RWPE2 (cell line): ENCODE measurements around the gene CT45A9.
"Not testable (repeated sequence)": the region's sequence is repeated elsewhere in the genome, so short reads cannot be mapped to it uniquely, and the experiment has no call there.

Source experiments
- ATAC-seq: fragments of 200-7000 bp; cut with Tn5 transposase; 3 replicates; pipeline ENCODE4 v1.9.1; 2021; ENCODE audit warnings: low read depth
- DNase-seq: peaks from one replicate; pipeline ENCODE4 v3.0.0-alpha.2; 2020; ENCODE audit warnings: low spot score
- H3K27ac ChIP-seq: fragments of 450-650 bp; 2 replicates; pipeline ENCODE4 v1.5.1; 2017; ENCODE audit warnings: mild to moderate bottlenecking; ENCODE audit not compliant: poor library complexity, severe bottlenecking
- H3K27me3 ChIP-seq: fragments of 250-450 bp; sonication (Bioruptor Pico); 2 replicates; pipeline ENCODE4 v1.5.1; 2021; ENCODE audit warnings: mild to moderate bottlenecking, moderate library complexity; ENCODE audit not compliant: insufficient read depth, poor library complexity, severe bottlenecking
- H3K36me3 ChIP-seq: fragments of 250-450 bp; sonication (Bioruptor Pico); 2 replicates; pipeline ENCODE4 v1.5.1; 2020; ENCODE audit warnings: low read depth, mild to moderate bottlenecking, moderate library complexity
- H3K4me1 ChIP-seq: fragments of 250-450 bp; sonication (Bioruptor Pico); 2 replicates; pipeline ENCODE4 v1.5.1; 2021; ENCODE audit warnings: mild to moderate bottlenecking, moderate library complexity; ENCODE audit not compliant: insufficient read depth, poor library complexity, severe bottlenecking
- H3K4me3 ChIP-seq: fragments of 250-450 bp; sonication (Bioruptor Pico); 2 replicates; pipeline ENCODE4 v1.5.1; 2021; ENCODE audit warnings: mild to moderate bottlenecking, moderate library complexity; ENCODE audit not compliant: severe bottlenecking
- H3K9me3 ChIP-seq: fragments of 250-450 bp; sonication (Bioruptor Pico); 2 replicates; pipeline ENCODE4 v1.5.1; 2021; ENCODE audit warnings: mild to moderate bottlenecking, moderate library complexity; ENCODE audit not compliant: severe bottlenecking
- TF ChIP-seq, protein P1 (sequence below): fragments of 450-650 bp; IDR thresholded peaks from one replicate; pipeline ENCODE4 v1.5.1; 2017; ENCODE audit warnings: mild to moderate bottlenecking, moderate library complexity; ENCODE audit not compliant: poor library complexity, severe bottlenecking

Gene CT45A9

DNA sequence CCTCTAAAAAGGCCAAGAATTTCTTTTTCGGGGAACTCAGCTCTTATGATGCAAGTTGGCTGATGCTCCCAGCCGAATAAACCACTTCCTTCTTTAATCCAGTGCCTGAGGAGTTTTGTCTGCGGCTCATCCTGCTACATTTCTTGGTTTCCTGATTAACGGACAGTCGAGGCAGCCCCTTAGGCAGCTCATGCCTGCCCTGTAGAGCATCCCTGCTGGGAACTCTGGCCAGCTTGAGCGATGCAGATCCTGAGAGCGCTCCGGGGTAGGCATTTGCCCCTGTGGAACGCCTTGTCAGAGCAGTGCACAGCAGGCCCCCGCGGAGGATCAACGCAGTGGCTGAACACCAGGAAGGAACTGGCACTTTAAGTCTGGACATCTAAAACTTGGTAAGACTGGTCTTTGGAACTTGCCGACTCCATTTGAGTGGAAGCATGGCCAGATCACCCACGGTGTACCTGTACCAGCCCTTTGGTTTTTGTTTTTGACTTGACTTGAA is 18.5 kb upstream of the CT45A9 start:
- H3K4me1 ChIP-seq = no peaks in the 10 kb centered on the region
- ATAC-seq = no peak
- H3K36me3 ChIP-seq = no peaks in the 10 kb centered on the region
- no peak for DNase-seq
- TF ChIP-seq, protein P1, sequence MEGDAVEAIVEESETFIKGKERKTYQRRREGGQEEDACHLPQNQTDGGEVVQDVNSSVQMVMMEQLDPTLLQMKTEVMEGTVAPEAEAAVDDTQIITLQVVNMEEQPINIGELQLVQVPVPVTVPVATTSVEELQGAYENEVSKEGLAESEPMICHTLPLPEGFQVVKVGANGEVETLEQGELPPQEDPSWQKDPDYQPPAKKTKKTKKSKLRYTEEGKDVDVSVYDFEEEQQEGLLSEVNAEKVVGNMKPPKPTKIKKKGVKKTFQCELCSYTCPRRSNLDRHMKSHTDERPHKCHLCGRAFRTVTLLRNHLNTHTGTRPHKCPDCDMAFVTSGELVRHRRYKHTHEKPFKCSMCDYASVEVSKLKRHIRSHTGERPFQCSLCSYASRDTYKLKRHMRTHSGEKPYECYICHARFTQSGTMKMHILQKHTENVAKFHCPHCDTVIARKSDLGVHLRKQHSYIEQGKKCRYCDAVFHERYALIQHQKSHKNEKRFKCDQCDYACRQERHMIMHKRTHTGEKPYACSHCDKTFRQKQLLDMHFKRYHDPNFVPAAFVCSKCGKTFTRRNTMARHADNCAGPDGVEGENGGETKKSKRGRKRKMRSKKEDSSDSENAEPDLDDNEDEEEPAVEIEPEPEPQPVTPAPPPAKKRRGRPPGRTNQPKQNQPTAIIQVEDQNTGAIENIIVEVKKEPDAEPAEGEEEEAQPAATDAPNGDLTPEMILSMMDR = no peak
- no peak overlapping the region for H3K4me3 ChIP-seq
- no peaks in the 10 kb centered on the region for H3K9me3 ChIP-seq
- H3K27me3 ChIP-seq = no peaks in the 10 kb centered on the region
- no peak overlapping the region for H3K27ac ChIP-seq

DNA sequence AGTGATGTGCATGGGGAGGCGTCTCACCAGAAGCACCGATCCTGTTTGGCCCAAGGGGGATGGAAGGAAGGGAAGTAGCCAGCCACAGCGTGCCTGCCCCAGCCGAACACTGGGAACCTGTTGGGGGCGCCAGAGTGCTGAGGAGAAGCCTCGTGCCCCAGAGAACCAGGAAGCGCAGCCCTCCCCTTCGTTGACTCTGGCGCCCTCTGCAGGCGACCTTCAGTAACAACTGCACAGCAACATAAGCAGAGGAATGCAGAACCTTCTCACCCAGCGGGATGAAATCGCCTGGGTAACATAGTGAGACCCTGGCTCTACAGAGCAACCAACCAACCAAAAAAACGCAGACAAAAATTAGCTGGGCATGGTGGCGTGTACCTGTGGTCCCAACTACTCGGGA is 17.4 kb upstream of the CT45A9 start:
- H3K9me3 ChIP-seq, H3K4me1 ChIP-seq, H3K27me3 ChIP-seq, H3K27ac ChIP-seq, ATAC-seq, H3K36me3 ChIP-seq, DNase-seq, H3K4me3 ChIP-seq: not testable (repeated sequence)

DNA sequence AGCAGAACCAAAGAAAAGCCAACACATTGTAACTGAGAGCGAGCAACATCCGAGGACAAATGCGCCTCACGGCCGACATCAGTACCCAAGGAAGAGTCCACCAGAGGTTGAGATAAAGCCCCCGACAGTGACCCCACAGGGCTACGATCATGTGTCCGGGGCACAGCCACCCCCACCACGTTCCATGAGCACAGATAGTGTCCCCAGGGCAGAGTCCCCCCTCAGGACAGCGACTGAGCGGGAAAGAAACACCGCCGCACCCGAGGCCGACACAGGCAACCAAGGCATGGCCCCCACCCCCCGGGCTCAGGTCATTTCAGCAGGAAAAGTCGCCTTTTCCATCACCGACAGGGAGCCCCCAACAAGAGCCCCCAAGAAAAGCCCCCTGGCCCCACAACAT is 16.6 kb upstream of the CT45A9 start:
- H3K27ac ChIP-seq, H3K4me3 ChIP-seq, ATAC-seq: not testable (repeated sequence)

DNA sequence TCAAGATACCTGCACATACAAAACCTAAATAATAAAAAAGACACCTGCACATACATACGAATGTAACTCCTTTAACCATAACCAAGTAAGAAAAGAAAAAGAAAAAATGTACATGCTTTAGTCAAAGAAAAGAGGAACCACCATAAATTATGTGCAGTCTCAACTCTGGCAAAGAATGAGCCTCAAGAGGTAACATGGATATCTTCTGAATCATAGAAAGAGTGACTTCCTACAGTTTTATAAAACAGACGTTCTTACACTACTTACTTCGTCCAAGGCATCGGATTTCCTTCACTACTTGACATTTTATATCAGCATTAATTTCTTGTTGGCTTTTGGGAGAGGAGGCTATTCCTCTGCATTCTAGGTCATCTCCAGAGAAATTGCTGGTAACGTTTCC is 11.1 kb upstream of the CT45A9 start:
- not testable (repeated sequence) for H3K27me3 ChIP-seq, H3K4me1 ChIP-seq, H3K27ac ChIP-seq, DNase-seq, ATAC-seq, H3K9me3 ChIP-seq, H3K4me3 ChIP-seq, H3K36me3 ChIP-seq

More for the DNA sequence above, 16.6 kb upstream of the CT45A9 start:
- H3K27me3 ChIP-seq, H3K9me3 ChIP-seq, H3K4me1 ChIP-seq, H3K36me3 ChIP-seq, DNase-seq: not testable (repeated sequence)

DNA sequence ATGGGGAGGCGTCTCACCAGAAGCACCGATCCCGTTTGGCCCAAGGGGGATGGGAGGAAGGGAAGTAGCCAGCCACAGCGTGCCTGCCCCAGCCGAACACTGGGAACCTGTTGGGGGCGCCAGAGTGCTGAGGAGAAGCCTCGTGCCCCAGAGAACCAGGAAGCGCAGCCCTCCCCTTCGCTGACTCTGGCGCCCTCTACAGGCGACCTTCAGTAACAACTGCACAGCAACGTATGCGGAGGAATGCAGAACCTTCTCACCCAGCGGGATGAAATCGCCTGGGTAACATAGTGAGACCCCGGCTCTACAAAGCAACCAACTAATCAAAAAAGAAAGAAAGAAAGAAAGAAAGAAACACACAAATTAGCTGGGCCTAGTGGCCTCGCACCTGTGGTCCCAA is 17.2 kb downstream of the CT45A9 start, which contains the start of gene CT45A8:
Gene CT45A8 (minus strand): TSS at position 101 of the 400 bp plus-strand sequence. CDS start 3,755 bp downstream, outside the sequence.
- not testable (repeated sequence) for H3K36me3 ChIP-seq, ATAC-seq, DNase-seq, H3K27ac ChIP-seq, H3K4me1 ChIP-seq, H3K4me3 ChIP-seq, H3K9me3 ChIP-seq, H3K27me3 ChIP-seq

DNA sequence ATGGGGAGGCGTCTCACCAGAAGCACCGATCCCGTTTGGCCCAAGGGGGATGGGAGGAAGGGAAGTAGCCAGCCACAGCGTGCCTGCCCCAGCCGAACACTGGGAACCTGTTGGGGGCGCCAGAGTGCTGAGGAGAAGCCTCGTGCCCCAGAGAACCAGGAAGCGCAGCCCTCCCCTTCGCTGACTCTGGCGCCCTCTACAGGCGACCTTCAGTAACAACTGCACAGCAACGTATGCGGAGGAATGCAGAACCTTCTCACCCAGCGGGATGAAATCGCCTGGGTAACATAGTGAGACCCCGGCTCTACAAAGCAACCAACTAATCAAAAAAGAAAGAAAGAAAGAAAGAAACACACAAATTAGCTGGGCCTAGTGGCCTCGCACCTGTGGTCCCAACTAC is 34.4 kb downstream of the CT45A9 start, which contains the start of gene CT45A7:
Gene CT45A7 (minus strand): TSS at position 101 of the 400 bp plus-strand sequence. CDS start 3,747 bp downstream, outside the sequence.
- H3K9me3 ChIP-seq, H3K4me1 ChIP-seq, DNase-seq, H3K27me3 ChIP-seq, H3K27ac ChIP-seq, ATAC-seq, H3K4me3 ChIP-seq, H3K36me3 ChIP-seq: not testable (repeated sequence)

DNA sequence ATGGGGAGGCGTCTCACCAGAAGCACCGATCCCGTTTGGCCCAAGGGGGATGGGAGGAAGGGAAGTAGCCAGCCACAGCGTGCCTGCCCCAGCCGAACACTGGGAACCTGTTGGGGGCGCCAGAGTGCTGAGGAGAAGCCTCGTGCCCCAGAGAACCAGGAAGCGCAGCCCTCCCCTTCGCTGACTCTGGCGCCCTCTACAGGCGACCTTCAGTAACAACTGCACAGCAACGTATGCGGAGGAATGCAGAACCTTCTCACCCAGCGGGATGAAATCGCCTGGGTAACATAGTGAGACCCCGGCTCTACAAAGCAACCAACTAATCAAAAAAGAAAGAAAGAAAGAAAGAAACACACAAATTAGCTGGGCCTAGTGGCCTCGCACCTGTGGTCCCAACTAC is 51.7 kb downstream of the CT45A9 start, which contains the start of gene CT45A2:
Gene CT45A2 (minus strand): TSS at position 101 of the 400 bp plus-strand sequence. CDS start 3,747 bp downstream, outside the sequence.
- not testable (repeated sequence) for H3K4me3 ChIP-seq, DNase-seq, H3K36me3 ChIP-seq, H3K27me3 ChIP-seq, H3K4me1 ChIP-seq, H3K9me3 ChIP-seq, H3K27ac ChIP-seq, ATAC-seq
